OCI-LY1 (cell line): ENCODE data around the gene PCSK2.

Source experiments
- H2AFZ ChIP-seq: fragments of 200-600 bp; sonication (generic), shearing (Covaris generic); 2 replicates; pipeline ENCODE4 v1.6.0; 2014; ENCODE audit warnings: antibody characterized with exemption, mild to moderate bottlenecking, low read length
- H3F3A ChIP-seq: fragments of 200-600 bp; sonication (generic), shearing (Covaris generic); 2 replicates; pipeline ENCODE4 v1.6.0; 2014; ENCODE audit warnings: mild to moderate bottlenecking, antibody characterized with exemption, low read length, moderate library complexity; ENCODE audit not compliant: insufficient read depth
- H3K27ac ChIP-seq: fragments of 200-600 bp; sonication (generic); 2 replicates; pipeline ENCODE4 v1.5.1; 2014; ENCODE audit warnings: low read length, mixed run types, mild to moderate bottlenecking, low read depth; ENCODE audit not compliant: poor library complexity, severe bottlenecking
- H3K27me3 ChIP-seq: fragments of 200-600 bp; sonication (generic); 2 replicates; pipeline ENCODE4 v1.6.0; 2014; ENCODE audit warnings: antibody characterized with exemption, mild to moderate bottlenecking, low read length, moderate library complexity; ENCODE audit not compliant: insufficient read depth
- H3K36me3 ChIP-seq: fragments of 200-600 bp; sonication (generic); 2 replicates; pipeline ENCODE4 v1.6.1; 2014; ENCODE audit warnings: mild to moderate bottlenecking, antibody characterized with exemption, low read length, moderate library complexity, mixed read lengths; ENCODE audit not compliant: insufficient read depth
- H3K4me1 ChIP-seq: fragments of 200-600 bp; sonication (generic); 2 replicates; pipeline ENCODE4 v1.5.1; 2014; ENCODE audit warnings: mild to moderate bottlenecking, low read length, moderate library complexity; ENCODE audit not compliant: insufficient read depth, severe bottlenecking
- H3K4me2 ChIP-seq: fragments of 200-600 bp; sonication (generic), shearing (Covaris generic); 2 replicates; pipeline ENCODE4 v1.6.1; 2014; ENCODE audit warnings: low read length
- H3K4me3 ChIP-seq: fragments of 200-600 bp; sonication (generic); 2 replicates; pipeline ENCODE4 v1.5.1; 2014; ENCODE audit warnings: low read length, low read depth, mild to moderate bottlenecking, mixed read lengths; ENCODE audit not compliant: poor library complexity, severe bottlenecking
- H3K79me2 ChIP-seq: fragments of 200-600 bp; shearing (Covaris generic); 2 replicates; pipeline ENCODE4 v1.6.1; 2016; ENCODE audit warnings: mixed run types, low read length, mixed read lengths; ENCODE audit not compliant: insufficient read depth
- H3K9ac ChIP-seq: fragments of 200-600 bp; sonication (generic), shearing (Covaris generic); 2 replicates; pipeline ENCODE4 v1.6.1; 2014; ENCODE audit warnings: mild to moderate bottlenecking, low read length, mixed read lengths
- H3K9me2 ChIP-seq: fragments of 200-600 bp; sonication (generic), shearing (Covaris generic); 2 replicates; pipeline ENCODE4 v1.6.1; 2014; ENCODE audit warnings: low read depth, mild to moderate bottlenecking, low read length, mixed read lengths
- H3K9me3 ChIP-seq: fragments of 200-600 bp; shearing (Covaris generic); 2 replicates; pipeline ENCODE4 v1.6.1; 2014; ENCODE audit warnings: low read length, mixed read lengths
- H4K20me1 ChIP-seq: fragments of 200-600 bp; sonication (generic), shearing (Covaris generic); 2 replicates; pipeline ENCODE4 v1.6.0; 2016; ENCODE audit warnings: mild to moderate bottlenecking, low read length; ENCODE audit not compliant: insufficient read depth
- EZH2 ChIP-seq: fragments of 200-600 bp; sonication (generic), shearing (Covaris generic); IDR thresholded peaks from 2 replicates; pipeline ENCODE4 v1.8.0; 2017; ENCODE audit warnings: borderline replicate concordance, mixed run types, mild to moderate bottlenecking, antibody characterized with exemption, low read length, moderate library complexity, mixed read lengths
- TF ChIP-seq, protein P1 (sequence below): fragments of 200-600 bp; sonication (generic), shearing (Covaris generic); IDR thresholded peaks from 2 replicates; pipeline ENCODE4 v1.5.1; 2017; ENCODE audit warnings: mild to moderate bottlenecking, antibody characterized with exemption, low read length, moderate library complexity, mixed read lengths

Gene PCSK2

DNA sequence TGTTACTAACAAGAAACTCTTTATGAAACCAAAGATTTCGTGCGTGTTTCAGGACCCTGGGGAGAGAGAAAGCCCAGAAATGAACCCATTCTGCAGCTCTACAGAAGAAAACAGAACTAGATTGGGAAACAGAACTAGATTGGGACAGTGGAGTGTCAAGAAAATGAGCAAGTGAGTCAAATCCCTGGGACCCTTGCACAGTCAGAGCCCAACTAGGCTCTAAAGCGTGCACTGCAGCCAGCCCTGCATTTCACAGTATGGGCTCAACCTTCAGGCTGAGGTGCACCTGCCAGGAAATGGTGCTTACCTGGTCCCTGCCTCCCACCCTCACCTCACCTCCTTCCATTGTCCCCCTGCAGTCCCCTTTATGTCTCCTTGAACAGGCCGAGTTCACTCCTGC is 264.6 kb downstream of the PCSK2 start:
- no peak overlapping the region for H3K9ac ChIP-seq
- no peaks in the 10 kb centered on the region for H3K9me3 ChIP-seq
- H3F3A ChIP-seq: no peaks in the 10 kb centered on the region
- H3K9me2 ChIP-seq: no peaks in the 10 kb centered on the region
- H2AFZ ChIP-seq: no peak overlapping the region
- TF ChIP-seq EZH2: no peak
- TF ChIP-seq, protein P1, sequence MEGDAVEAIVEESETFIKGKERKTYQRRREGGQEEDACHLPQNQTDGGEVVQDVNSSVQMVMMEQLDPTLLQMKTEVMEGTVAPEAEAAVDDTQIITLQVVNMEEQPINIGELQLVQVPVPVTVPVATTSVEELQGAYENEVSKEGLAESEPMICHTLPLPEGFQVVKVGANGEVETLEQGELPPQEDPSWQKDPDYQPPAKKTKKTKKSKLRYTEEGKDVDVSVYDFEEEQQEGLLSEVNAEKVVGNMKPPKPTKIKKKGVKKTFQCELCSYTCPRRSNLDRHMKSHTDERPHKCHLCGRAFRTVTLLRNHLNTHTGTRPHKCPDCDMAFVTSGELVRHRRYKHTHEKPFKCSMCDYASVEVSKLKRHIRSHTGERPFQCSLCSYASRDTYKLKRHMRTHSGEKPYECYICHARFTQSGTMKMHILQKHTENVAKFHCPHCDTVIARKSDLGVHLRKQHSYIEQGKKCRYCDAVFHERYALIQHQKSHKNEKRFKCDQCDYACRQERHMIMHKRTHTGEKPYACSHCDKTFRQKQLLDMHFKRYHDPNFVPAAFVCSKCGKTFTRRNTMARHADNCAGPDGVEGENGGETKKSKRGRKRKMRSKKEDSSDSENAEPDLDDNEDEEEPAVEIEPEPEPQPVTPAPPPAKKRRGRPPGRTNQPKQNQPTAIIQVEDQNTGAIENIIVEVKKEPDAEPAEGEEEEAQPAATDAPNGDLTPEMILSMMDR: no peak
- no peak overlapping the region for H3K27ac ChIP-seq
- H4K20me1 ChIP-seq: no peaks in the 10 kb centered on the region
- no peak overlapping the region for H3K4me2 ChIP-seq
- no peaks in the 10 kb centered on the region for H3K4me1 ChIP-seq
- no peaks in the 10 kb centered on the region for H3K36me3 ChIP-seq
- H3K27me3 ChIP-seq: no peaks in the 10 kb centered on the region
- no peak overlapping the region for H3K4me3 ChIP-seq
- H3K79me2 ChIP-seq: no peaks in the 10 kb centered on the region

DNA sequence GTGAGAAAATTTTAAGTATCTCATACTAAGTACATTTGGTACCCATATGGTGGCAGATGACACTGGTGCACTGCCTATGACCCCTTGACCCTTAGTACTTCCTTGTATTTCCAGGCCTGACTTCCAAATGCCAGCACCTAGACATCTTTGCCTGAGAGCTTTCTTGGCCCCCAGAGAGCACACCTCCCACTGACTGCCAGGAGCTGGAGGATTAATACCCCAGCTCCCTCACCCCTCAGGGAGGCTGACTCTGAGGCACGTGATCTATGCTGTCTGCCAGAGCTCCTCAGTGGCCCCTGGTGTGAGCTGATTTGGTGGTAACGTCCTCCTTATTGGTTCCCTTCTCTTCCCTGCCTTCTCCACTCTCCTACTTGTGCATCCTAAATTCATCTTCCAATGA is 266.3 kb downstream of the PCSK2 start:
- H2AFZ ChIP-seq: no peak overlapping the region
- H3F3A ChIP-seq: no peaks in the 10 kb centered on the region
- H3K27ac ChIP-seq: no peak overlapping the region
- H4K20me1 ChIP-seq: no peaks in the 10 kb centered on the region
- no peaks in the 10 kb centered on the region for H3K79me2 ChIP-seq
- no peak for TF ChIP-seq EZH2
- TF ChIP-seq, protein P1: no peak
- H3K4me2 ChIP-seq: no peak overlapping the region
- no peak overlapping the region for H3K4me3 ChIP-seq
- H3K4me1 ChIP-seq: no peaks in the 10 kb centered on the region
- no peaks in the 10 kb centered on the region for H3K27me3 ChIP-seq
- no peaks in the 10 kb centered on the region for H3K9me2 ChIP-seq
- H3K36me3 ChIP-seq: no peaks in the 10 kb centered on the region
- H3K9me3 ChIP-seq: no peaks in the 10 kb centered on the region
- H3K9ac ChIP-seq: no peak overlapping the region

DNA sequence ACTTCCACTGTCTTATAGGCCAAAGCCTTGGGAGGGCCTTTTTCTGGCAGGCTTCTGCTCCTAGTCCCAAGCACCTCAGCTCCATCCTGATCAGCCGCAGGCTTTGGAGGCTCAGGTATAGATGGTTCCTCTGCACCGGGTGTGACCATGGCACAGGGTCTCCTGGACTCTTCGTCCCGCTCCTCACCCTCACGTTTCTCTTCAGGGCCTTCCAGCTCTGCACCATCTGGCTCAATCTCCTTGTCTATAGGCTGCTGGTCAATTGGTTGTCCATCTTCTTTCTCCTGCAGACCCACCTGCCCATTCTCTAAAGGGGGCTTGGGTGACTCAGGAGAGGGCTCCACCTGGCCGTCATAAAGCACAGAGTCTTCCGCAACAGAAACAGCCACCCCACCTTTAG is 267.4 kb downstream of the PCSK2 start:
- Histone ChIP-seq H3K79me2 (no peaks in the 10 kb centered on the region), H3K9me2 (no peaks in the 10 kb centered on the region), H3K4me1 (no peaks in the 10 kb centered on the region), H3K27ac (no peak overlapping the region), H3K9ac (no peak overlapping the region), H3K4me3 (no peak overlapping the region), H3K4me2 (no peak overlapping the region), H4K20me1 (no peaks in the 10 kb centered on the region), H3K27me3 (no peaks in the 10 kb centered on the region), H3K36me3 (no peaks in the 10 kb centered on the region), H3F3A (no peaks in the 10 kb centered on the region), H2AFZ (no peak overlapping the region), H3K9me3 (no peaks in the 10 kb centered on the region)
- no peak for TF ChIP-seq EZH2
- TF ChIP-seq, protein P1: no peak
